B cell (primary cell): Measurements from ENCODE around the gene TEX14. TPM values are rescaled to one million over a fixed set of nuclear protein-coding genes. Genes with fewer than 3 reads are reported as not detected.
"Not testable (repeated sequence)": the region's sequence is repeated elsewhere in the genome, so short reads cannot be mapped to it uniquely, and the experiment has no call there.

Source experiments
- ATAC-seq: fragments of 200-7000 bp; cut with Tn5 transposase; one replicate; pipeline ENCODE4 v1.10.0; 2021; ENCODE audit warnings: low read depth, mild to moderate bottlenecking, moderate number of reproducible peaks, moderate library complexity
- CTCF ChIA-PET: fragments of 350-600 bp; sonication (Branson Sonifier 250); formaldehyde crosslinking; loops from one replicate; lab custom pipeline; 2021; ENCODE audit warnings: antibody characterized with exemption, inconsistent platforms; lab: Charles Lee
- POLR2A ChIA-PET: fragments of 350-600 bp; sonication (Branson Sonifier 250); formaldehyde crosslinking; loops from one replicate; lab custom pipeline; 2021; ENCODE audit warnings: antibody characterized with exemption; lab: Charles Lee
- DNase-seq: peaks from one replicate; pipeline ENCODE4 v3.0.0; 2013
- H2AFZ ChIP-seq: 2 replicates; pipeline ENCODE4 v1.6.1; 2012; ENCODE audit warnings: mild to moderate bottlenecking, low read depth, low read length; ENCODE audit not compliant: insufficient read depth, poor library complexity, severe bottlenecking
- H3K27ac ChIP-seq, 2 donors: 1 replicate in 1 of 2; 2 replicates in 1 of 2; pipeline ENCODE4 v1.5.1; 2012 to 2013; ENCODE audit warnings: low read length in 2 of 2, mild to moderate bottlenecking in 2 of 2, moderate library complexity in 1 of 2
- H3K27me3 ChIP-seq, 4 experiments: fragments of 200-600 bp in 1 of 4; sonication (generic) in 1 of 4; replicated peaks in 1 of 4; 1 replicate in 2 of 4; 2 replicates in 2 of 4; pipeline versions ENCODE4 v1.6.1 to v1.7.0; 2013 to 2016; ENCODE audit warnings: low read length in 3 of 4, mild to moderate bottlenecking in 2 of 4, mixed read lengths in 1 of 4, moderate library complexity in 1 of 4; ENCODE audit not compliant: insufficient read depth in 4 of 4, control insufficient read depth in 3 of 4; ENCODE audit errors: control extremely low read depth in 1 of 4
- H3K36me3 ChIP-seq, 2 experiments: replicated peaks in 1 of 2; 1 replicate in 1 of 2; 2 replicates in 1 of 2; pipeline versions ENCODE4 v1.6.1 to v1.7.1; 2013; ENCODE audit warnings: low read length in 1 of 2; ENCODE audit not compliant: insufficient read depth in 2 of 2, control insufficient read depth in 1 of 2; ENCODE audit errors: control extremely low read depth in 1 of 2, extremely low read depth in 1 of 2
- H3K4me1 ChIP-seq, 2 donors: fragments of 200-600 bp in 1 of 2; sonication (generic) in 1 of 2; 1 replicate in 1 of 2; 2 replicates in 1 of 2; pipeline versions ENCODE4 v1.5.1 to v1.6.1; 2013 to 2017; ENCODE audit warnings: low read length in 2 of 2; ENCODE audit not compliant: control insufficient read depth in 2 of 2, insufficient read depth in 2 of 2
- H3K4me2 ChIP-seq: replicated peaks from 2 replicates; pipeline ENCODE3; 2012; ENCODE audit warnings: mild to moderate bottlenecking, low read depth, low read length; ENCODE audit not compliant: poor library complexity, severe bottlenecking
- H3K4me3 ChIP-seq, 5 experiments: fragments of 200-600 bp in 1 of 5; sonication (generic) in 1 of 5; 1 replicate in 3 of 5; 2 replicates in 2 of 5; pipeline versions ENCODE4 v1.5.1 to v1.7.0; 2011 to 2016; ENCODE audit warnings: low read length in 4 of 5, mild to moderate bottlenecking in 4 of 5, low read depth in 2 of 5, control low read depth in 1 of 5, moderate library complexity in 1 of 5; ENCODE audit not compliant: insufficient read depth in 1 of 5; ENCODE audit errors: control extremely low read depth in 1 of 5, extremely low read depth in 1 of 5
- H3K79me2 ChIP-seq: fragments of 200-600 bp; sonication (generic); one replicate; pipeline ENCODE4 v1.6.0; 2016; ENCODE audit warnings: low read length; ENCODE audit not compliant: control insufficient read depth, insufficient read depth
- H3K9ac ChIP-seq: fragments of 200-600 bp; sonication (generic); 2 replicates; pipeline ENCODE4 v1.6.1; 2017; ENCODE audit warnings: mild to moderate bottlenecking, low read length, moderate library complexity
- H3K9me3 ChIP-seq, 3 donors: one replicate each; pipeline versions ENCODE4 v1.6.1 to v1.7.1; 2013; ENCODE audit warnings: low read length in 2 of 3; ENCODE audit not compliant: control insufficient read depth in 2 of 3, insufficient read depth in 1 of 3; ENCODE audit errors: control extremely low read depth in 1 of 3
- H4K20me1 ChIP-seq: 2 replicates; pipeline ENCODE4 v1.6.0; 2012; ENCODE audit warnings: mild to moderate bottlenecking, low read length; ENCODE audit not compliant: insufficient read depth, control insufficient read depth, poor library complexity, severe bottlenecking
- H3K27ac Mint-ChIP-seq: one replicate; pipeline ENCODE4 v1.8.0; 2021; ENCODE audit warnings: mixed read lengths
- H3K27me3 Mint-ChIP-seq: one replicate; pipeline ENCODE4 v1.8.0; 2021; ENCODE audit warnings: mixed read lengths
- H3K4me1 Mint-ChIP-seq: one replicate; pipeline ENCODE4 v1.8.0; 2021; ENCODE audit warnings: mixed read lengths
- H3K4me3 Mint-ChIP-seq: one replicate; pipeline ENCODE4 v1.8.0; 2021; ENCODE audit warnings: mixed read lengths
- H3K9me3 Mint-ChIP-seq: one replicate; pipeline ENCODE4 v1.8.0; 2022; ENCODE audit warnings: mixed read lengths; ENCODE audit not compliant: insufficient read depth
- CTCF ChIP-seq: fragments of 200-600 bp; IDR thresholded peaks from one replicate; pipeline ENCODE4 v1.8.0; 2022; ENCODE audit warnings: antibody characterized with exemption, mild to moderate bottlenecking
- EZH2 ChIP-seq: IDR thresholded peaks from 2 replicates; pipeline ENCODE4 v1.6.1; 2012; ENCODE audit warnings: borderline replicate concordance, low read depth, mild to moderate bottlenecking, moderate library complexity, low read length; ENCODE audit not compliant: insufficient read depth, poor library complexity, severe bottlenecking
- WGBS: methylation state at CpG from one replicate; pipeline ENCODE4 v1.1.5; 2013; ENCODE audit warnings: missing lambda C conversion rate; ENCODE audit not compliant: insufficient coverage; 5-methylcytosine and 5-hydroxymethylcytosine counted together
- intact Hi-C: fragments of 100-400 bp; cut with micrococcal nuclease; formaldehyde crosslinking; loops from one replicate; pipeline ENCODE4 v1.10.0; 2022
- polyA plus RNA-seq: library from polyadenylated mRNA; depleted of rRNA; stranded (reverse); fragments of >200 nt; gene quantifications from 2 replicates; pipeline ENCODE4 v1.2.3, GENCODE V29; 2012
- total RNA-seq, 2 donors: library from RNA; stranded (reverse); fragments of 120-200 nt in 1 of 2; gene quantifications; 1 replicate in 1 of 2; 2 replicates in 1 of 2; pipeline versions ENCODE4 v1.2.3 to v1.2.4, GENCODE V29; 2013 to 2022

TEX14 gene
- total and polyA plus RNA-seq, 2 donors (not counting 1 experiment from before 2014, with no cell fraction given), result 0.10 to 0.20 TPM

GRCh38 chr17:58661499-58661898, 30.3 kb downstream of the TEX14 start:
- Histone ChIP-seq H3K4me2 (no peak overlapping the region), H3K36me3 (no peaks in the 10 kb centered on the region), H3K79me2 (no peaks in the 10 kb centered on the region), H3K9ac (no peak overlapping the region), H4K20me1 (no peaks in the 10 kb centered on the region), H3K9me3 (no peaks in the 10 kb centered on the region), H3K27ac (no peak overlapping the region), H3K4me1 (peaks cover 0 to 13% of the 10 kb centered on the region in 2 donors), H2AFZ (no peak overlapping the region), H3K27me3 (no peaks in the 10 kb centered on the region), H3K4me3 (no peak overlapping the region)
- intact Hi-C loops, result no loop called here
- DNase-seq (no peak), ATAC-seq (no peak)
- Mint-ChIP-seq H3K27me3 (no peaks in the 10 kb centered on the region), H3K4me1 (peaks cover 16% of the 10 kb centered on the region), H3K9me3 (no peaks in the 10 kb centered on the region), H3K4me3 (no peak overlapping the region), H3K27ac (no peak overlapping the region)
- ChIA-PET CTCF (no interaction called here), POLR2A (no interaction called here)
- no peak for TF ChIP-seq CTCF
- no peak for TF ChIP-seq EZH2
- WGBS, result 98% methylated on average over 23 of the region's 26 CpGs

- intact Hi-C loops, result no loop called here
- TF ChIP-seq EZH2 (no peak), CTCF (no peak)
- Histone ChIP-seq H3K4me1 (peaks cover 0 to 13% of the 10 kb centered on the region in 2 donors), H3K27me3 (no peaks in the 10 kb centered on the region), H3K4me2 (no peak overlapping the region), H3K9me3 (no peaks in the 10 kb centered on the region), H3K4me3 (no peak overlapping the region), H2AFZ (no peak overlapping the region), H3K36me3 (no peaks in the 10 kb centered on the region), H3K27ac (no peak overlapping the region), H4K20me1 (no peaks in the 10 kb centered on the region), H3K79me2 (no peaks in the 10 kb centered on the region), H3K9ac (no peak overlapping the region)
- Mint-ChIP-seq H3K9me3 (no peaks in the 10 kb centered on the region), H3K4me1 (peaks cover 15% of the 10 kb centered on the region), H3K27me3 (no peaks in the 10 kb centered on the region), H3K27ac (no peak overlapping the region), H3K4me3 (peak overlapping the region; percentile 50)
- ChIA-PET CTCF (interaction anchor here (0.6 to 1.5 kb wide), 4 partner anchors 30 to 343 kb away, joined by 3 to 5 read pairs (median 3); no protein-coding TSS in a partner anchor), POLR2A (interaction anchor here (3.9 kb wide), 1 partner anchor 29 kb away, joined by 40 read pairs; no protein-coding TSS in a partner anchor)
- WGBS, result 96% methylated on average over 4 of the region's 4 CpGs
- DNase-seq (no peak), ATAC-seq (no peak)
Measured at GRCh38 chr17:58660621-58661020, 31.2 kb downstream of the TEX14 start.

GRCh38 chr17:58659714-58660084, 32.1 kb downstream of the TEX14 start:
- Histone ChIP-seq H2AFZ (peak overlapping the region; percentile 77), H3K27ac (peak overlapping the region in 1 of 2 donors; percentile 97), H3K4me2 (peak overlapping the region; percentile 69), H3K9ac (peak overlapping the region; percentile 92), H3K4me3 (peak overlapping the region; percentile 44 to 82 (median 54)), H3K4me1 (peaks cover 0 to 13% of the 10 kb centered on the region in 2 donors)
- ATAC-seq, H3K27me3 Mint-ChIP-seq, H3K9me3 Mint-ChIP-seq, DNase-seq, H4K20me1 ChIP-seq, H3K9me3 ChIP-seq, H3K79me2 ChIP-seq, H3K36me3 ChIP-seq, H3K27me3 ChIP-seq: not testable (repeated sequence)
- 55% methylated on average over 6 of the region's 9 CpGs for WGBS
- ChIA-PET POLR2A (interaction anchor here (0.7 to 3.9 kb wide), 3 partner anchors 28 to 342 kb away, joined by 3 to 40 read pairs (median 4); no protein-coding TSS in a partner anchor), CTCF (interaction anchor here (0.9 to 1.8 kb wide), 4 partner anchors 28 to 344 kb away, joined by 3 to 5 read pairs (median 4); no protein-coding TSS in a partner anchor)
- intact Hi-C loops, result loop anchor here (1.0 to 2.0 kb wide), 5 partner anchors 27 to 342 kb away; partner anchors contain the start of genes RAD51C and TEX14
- peak overlapping the region; percentile 92 for H3K4me3 Mint-ChIP-seq
- H3K4me1 Mint-ChIP-seq, result peaks cover 15% of the 10 kb centered on the region
- H3K27ac Mint-ChIP-seq, result peak overlapping the region; percentile 99
